NT2/D1 (cell line): ENCODE measurements around the gene PFN3.

Source experiments
- DNase-seq: peaks from one replicate; pipeline ENCODE4 v3.0.0-alpha.2; 2011; ENCODE audit warnings: low read depth, low spot score
- H3K27me3 ChIP-seq: 2 replicates; pipeline ENCODE4 v1.6.0; 2011; ENCODE audit warnings: mild to moderate bottlenecking; ENCODE audit not compliant: insufficient read length, insufficient read depth
- H3K36me3 ChIP-seq: 2 replicates; pipeline ENCODE4 v1.6.1; 2011; ENCODE audit warnings: mild to moderate bottlenecking, low read length, mixed read lengths; ENCODE audit not compliant: insufficient read depth, insufficient read length
- H3K4me1 ChIP-seq: 2 replicates; pipeline ENCODE4 v1.5.1; 2011; ENCODE audit not compliant: insufficient read depth, insufficient read length
- H3K4me3 ChIP-seq: 2 replicates; pipeline ENCODE4 v1.5.1; 2011; ENCODE audit warnings: low read depth; ENCODE audit not compliant: insufficient read length
- H3K9ac ChIP-seq: 2 replicates; pipeline ENCODE4 v1.6.0; 2011; ENCODE audit warnings: low read depth; ENCODE audit not compliant: insufficient read length
- H3K9me3 ChIP-seq: 2 replicates; pipeline ENCODE4 v1.5.1; 2011; ENCODE audit warnings: mild to moderate bottlenecking, low read length; ENCODE audit not compliant: insufficient read depth
- SUZ12 ChIP-seq: IDR thresholded peaks from 2 replicates; pipeline ENCODE4 v1.6.1; 2011; ENCODE audit not compliant: insufficient read length, insufficient read depth; ENCODE audit errors: extremely low read depth
- YY1 ChIP-seq: IDR thresholded peaks from 2 replicates; pipeline ENCODE4 v1.6.1; 2011; ENCODE audit not compliant: insufficient read length, insufficient read depth
- ZNF274 ChIP-seq: IDR thresholded peaks from 2 replicates; pipeline ENCODE4 v1.6.1; 2011; ENCODE audit warnings: mild to moderate bottlenecking, low read depth, low read length

Gene PFN3

DNA sequence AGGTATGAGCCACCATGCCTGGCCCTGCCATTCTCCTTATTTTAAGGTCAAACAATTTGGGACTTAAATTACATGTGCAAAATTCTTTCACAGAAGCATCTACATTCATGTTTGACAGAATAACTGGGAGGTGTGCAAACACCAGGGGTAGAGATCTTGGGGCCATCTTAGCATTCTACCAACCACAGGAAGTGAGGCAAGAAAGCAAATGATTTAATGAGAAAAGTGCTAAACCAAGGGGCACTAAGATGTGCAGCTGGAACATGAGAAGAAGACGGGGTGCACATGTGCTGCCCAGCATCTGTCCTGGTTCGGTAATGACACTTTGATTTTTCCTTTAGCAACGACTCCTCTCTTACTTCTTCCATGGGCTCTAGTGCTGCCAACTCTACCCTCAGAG lies 10.1 kb upstream of the PFN3 start:
- Histone ChIP-seq H3K36me3 (no peaks in the 10 kb centered on the region), H3K27me3 (peaks cover 36% of the 10 kb centered on the region), H3K9me3 (no peaks in the 10 kb centered on the region), H3K4me3 (no peak overlapping the region), H3K9ac (no peak overlapping the region), H3K4me1 (no peaks in the 10 kb centered on the region)
- TF ChIP-seq SUZ12 (no peak), ZNF274 (no peak), YY1 (no peak)
- no peak for DNase-seq

DNA sequence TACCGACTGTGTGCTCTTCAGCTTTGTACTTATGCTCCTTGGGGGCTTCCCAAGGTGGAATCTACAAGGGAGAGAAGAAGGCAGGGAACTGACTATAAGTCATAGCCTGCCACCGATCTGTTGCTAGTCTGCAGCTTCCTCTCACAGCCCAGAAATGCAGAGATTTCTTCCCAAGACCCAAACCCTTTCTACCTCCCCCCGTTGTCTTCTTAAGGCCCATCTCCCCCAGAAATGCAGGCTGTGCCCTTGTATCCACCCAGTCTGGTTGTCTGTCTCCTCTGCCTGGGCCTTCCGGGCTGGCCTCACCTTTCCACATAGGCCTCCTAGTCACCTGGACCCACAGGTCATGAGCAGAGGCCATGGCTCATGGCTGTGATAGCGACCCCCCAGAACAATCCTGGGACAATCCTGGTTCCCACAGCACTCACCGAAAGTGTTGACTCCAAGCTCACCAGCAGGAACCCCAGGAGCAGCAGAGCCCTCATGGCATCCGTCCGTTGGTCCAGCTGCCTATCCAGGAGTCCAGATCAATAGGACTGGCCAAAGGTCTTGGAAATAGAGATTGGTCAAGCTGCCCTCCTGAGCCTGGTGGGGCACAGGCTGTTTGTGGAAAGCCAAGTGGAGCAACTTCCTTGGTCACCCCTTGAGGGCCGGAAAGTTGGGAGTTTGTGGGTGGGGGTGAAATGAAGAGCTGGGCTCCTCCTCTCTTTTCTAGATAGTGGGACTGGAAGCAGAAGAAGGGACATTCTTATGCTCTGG lies 8.8 kb upstream of the PFN3 start, which contains the start of gene F12:
Gene F12, minus strand, starts transcription at position 522 of the 759 bp plus-strand sequence. Its CDS starts 37 bp downstream, at position 485.
- no peak for DNase-seq
- H3K36me3 ChIP-seq: no peaks in the 10 kb centered on the region
- TF ChIP-seq YY1: no peak
- no peak within 1 kb of the TSS for H3K9ac ChIP-seq
- no peaks in the 10 kb centered on the region for H3K4me1 ChIP-seq
- no peaks in the 10 kb centered on the region for H3K9me3 ChIP-seq
- H3K27me3 ChIP-seq: peaks cover 50% of the 10 kb centered on the region
- H3K4me3 ChIP-seq: no peak within 1 kb of the TSS

DNA sequence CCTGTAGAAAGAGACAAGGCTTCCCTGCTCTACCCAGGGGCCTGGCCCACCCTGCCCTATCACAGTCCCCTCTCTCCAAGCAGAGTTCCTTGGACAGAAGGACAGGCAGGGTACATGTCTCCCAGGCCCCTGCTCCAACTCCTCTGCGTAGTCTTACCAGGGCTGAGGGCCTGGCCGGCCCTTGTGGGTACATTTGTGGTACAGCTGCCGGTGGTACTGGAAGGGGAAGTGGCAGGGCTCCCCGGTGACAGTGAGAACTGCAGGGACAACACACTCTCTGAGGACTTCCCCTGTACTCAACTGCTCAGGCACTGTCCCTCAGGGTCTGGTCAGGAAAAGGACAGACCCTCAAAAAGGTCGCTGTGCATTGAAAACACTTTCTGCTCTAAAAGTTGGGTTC lies 5.3 kb upstream of the PFN3 start:
- H3K9me3 ChIP-seq: peaks cover 9% of the 10 kb centered on the region; the same call in 1 of the 2 replicates
- no peak overlapping the region for H3K9ac ChIP-seq
- H3K36me3 ChIP-seq: no peaks in the 10 kb centered on the region
- H3K27me3 ChIP-seq: peaks cover 71% of the 10 kb centered on the region
- H3K4me3 ChIP-seq: no peak overlapping the region
- TF ChIP-seq ZNF274 (no peak), SUZ12 (no peak), YY1 (no peak)
- peaks cover 16% of the 10 kb centered on the region for H3K4me1 ChIP-seq
- no peak for DNase-seq

DNA sequence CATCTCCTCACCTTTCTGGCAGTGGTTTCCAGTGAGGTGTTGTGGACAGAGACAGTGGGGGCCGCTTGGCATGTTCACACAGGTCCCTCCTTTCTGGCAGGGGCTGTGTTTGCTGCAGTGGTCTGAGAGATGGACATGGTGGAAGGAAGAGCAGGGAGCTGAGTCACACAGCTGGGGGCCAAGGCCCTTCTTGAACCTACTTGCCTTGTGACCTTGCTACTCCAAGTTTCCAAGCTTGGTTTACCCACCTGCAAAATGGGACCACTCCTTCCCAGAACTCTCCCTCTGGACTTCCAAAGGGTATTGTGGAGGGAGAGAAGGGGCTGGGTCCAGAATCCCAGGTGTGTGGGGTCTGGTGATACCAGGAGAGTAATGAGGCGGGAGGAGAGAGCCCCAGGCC lies 4.9 kb upstream of the PFN3 start:
- Histone ChIP-seq H3K36me3 (no peaks in the 10 kb centered on the region), H3K4me3 (no peak overlapping the region), H3K9ac (no peak overlapping the region), H3K4me1 (peaks cover 16% of the 10 kb centered on the region), H3K9me3 (peaks cover 9% of the 10 kb centered on the region; the same call in 1 of the 2 replicates), H3K27me3 (peaks cover 75% of the 10 kb centered on the region)
- DNase-seq: no peak
- TF ChIP-seq ZNF274 (no peak), YY1 (no peak), SUZ12 (no peak)

DNA sequence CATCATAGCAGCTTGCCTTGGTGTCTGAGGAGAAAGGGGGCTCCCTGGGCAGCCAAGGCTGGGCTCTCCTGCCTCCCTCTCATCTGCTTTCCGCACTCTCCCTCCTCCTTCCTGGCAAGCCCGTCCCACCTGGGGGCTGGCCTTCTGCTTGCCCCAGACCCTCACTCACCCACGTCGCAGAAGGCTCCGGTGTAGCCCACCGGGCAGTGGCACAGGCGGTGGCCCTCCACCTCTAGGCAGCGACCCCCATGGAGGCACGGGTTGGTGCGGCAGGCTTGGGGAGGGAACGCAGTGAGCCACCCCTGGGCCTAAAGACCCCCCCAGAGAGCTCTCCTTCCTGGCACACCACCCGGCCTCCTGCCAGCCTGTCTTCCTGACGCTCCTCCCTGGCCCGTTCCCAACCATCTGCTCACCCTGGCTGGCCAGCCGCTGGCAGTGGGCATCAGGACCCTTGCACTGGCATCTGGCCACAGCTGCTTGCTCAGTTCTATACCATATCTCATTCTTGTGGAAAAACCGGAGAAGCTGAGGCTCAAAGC lies 4.2 kb upstream of the PFN3 start:
- Histone ChIP-seq H3K4me3 (peak overlapping the region; percentile 61), H3K9ac (peak overlapping the region; percentile 86), H3K36me3 (no peaks in the 10 kb centered on the region), H3K9me3 (peaks cover 9% of the 10 kb centered on the region; the same call in 1 of the 2 replicates), H3K27me3 (peaks cover 79% of the 10 kb centered on the region), H3K4me1 (peaks cover 16% of the 10 kb centered on the region)
- no peak for DNase-seq
- TF ChIP-seq SUZ12: no peak
- TF ChIP-seq ZNF274: no peak
- TF ChIP-seq YY1: no peak

DNA sequence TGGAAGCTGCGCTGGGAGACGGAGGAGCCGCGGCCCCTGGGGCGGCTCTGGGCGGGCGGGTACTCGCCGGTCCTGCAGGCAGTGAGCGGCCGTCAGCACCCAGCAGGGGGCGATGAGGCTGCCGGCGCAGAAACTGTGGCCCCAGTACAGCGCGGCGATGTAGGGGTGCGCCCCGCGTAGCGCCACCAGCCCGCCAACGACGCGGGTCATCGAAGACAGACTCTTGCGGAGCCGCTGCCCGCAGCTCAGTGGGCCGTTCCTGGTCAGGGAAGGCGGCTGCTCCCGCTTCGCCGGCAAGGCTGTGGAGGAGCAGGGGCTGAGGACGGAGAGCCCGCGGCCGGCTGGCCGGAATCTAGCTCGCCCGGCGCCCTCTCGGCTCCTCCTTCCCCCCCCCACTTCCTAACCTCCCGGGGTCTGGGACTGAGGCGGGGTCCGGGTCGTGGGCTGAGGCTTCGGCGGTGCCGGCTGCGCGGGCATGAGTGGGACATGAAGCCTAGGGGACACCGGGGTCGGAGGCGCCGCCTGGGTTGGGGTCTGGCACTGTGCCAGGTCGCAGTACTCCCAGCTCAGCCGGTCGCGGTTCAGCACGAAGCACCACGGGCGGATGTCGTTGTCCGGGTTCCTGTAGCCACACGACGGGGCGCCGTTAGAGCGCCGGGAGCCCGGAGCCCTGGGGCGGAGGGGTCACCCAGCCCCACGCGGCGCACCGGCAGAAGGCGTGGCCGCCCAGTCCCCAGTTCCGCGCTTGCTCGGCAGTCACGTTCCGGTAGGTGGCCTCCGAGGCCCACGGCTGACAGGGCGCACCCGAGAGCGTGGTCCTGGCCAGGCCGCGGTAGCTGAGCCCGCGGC lies 3.6 kb upstream of the PFN3 start:
- TF ChIP-seq ZNF274 (no peak), SUZ12 (no peak), YY1 (no peak)
- Histone ChIP-seq H3K4me3 (peak overlapping the region; percentile 61), H3K36me3 (no peaks in the 10 kb centered on the region), H3K9me3 (peaks cover 9% of the 10 kb centered on the region; the same call in 1 of the 2 replicates), H3K9ac (peak overlapping the region; percentile 86), H3K4me1 (peaks cover 16% of the 10 kb centered on the region), H3K27me3 (peaks cover 74% of the 10 kb centered on the region)
- DNase-seq: no peak
